Activated CD4-positive, alpha-beta T cell treated with anti-CD3 and anti-CD28 coated beads, Interleukin-2, amount 50 U/mL, for 48 hours (primary cell): ENCODE results near the gene KDM4B.

Experiments used
- DNase-seq, 2 experiments: peaks; one replicate each; pipeline ENCODE4 v3.0.0-alpha.2; 2020

Gene KDM4B

GRCh38 chr19:4986056-4986455 is 17.1 kb downstream of the KDM4B start:
- DNase-seq = no peak

GRCh38 chr19:4986471-4986891 is 17.6 kb downstream of the KDM4B start:
- no peak for DNase-seq

- DNase-seq = no peak
Measured at GRCh38 chr19:4987256-4987655, 18.3 kb downstream of the KDM4B start.

GRCh38 chr19:4987692-4988370 is 18.9 kb downstream of the KDM4B start:
- no peak for DNase-seq

- DNase-seq = no peak
Measured at GRCh38 chr19:4988770-4989251, 19.9 kb downstream of the KDM4B start.

- DNase-seq = no peak
Measured at GRCh38 chr19:4990306-4990705, 21.4 kb downstream of the KDM4B start.

- no peak for DNase-seq
Measured at GRCh38 chr19:4991538-4991937, 22.6 kb downstream of the KDM4B start.

- no peak for DNase-seq
Measured at GRCh38 chr19:4991996-4992698, 23.2 kb downstream of the KDM4B start.

GRCh38 chr19:4993683-4994082 is 24.8 kb downstream of the KDM4B start:
- DNase-seq = no peak

GRCh38 chr19:4996701-4997100 is 27.8 kb downstream of the KDM4B start:
- DNase-seq = no peak

GRCh38 chr19:4997297-4997696 is 28.4 kb downstream of the KDM4B start:
- DNase-seq = no peak

GRCh38 chr19:5000120-5000611 is 31.3 kb downstream of the KDM4B start:
- DNase-seq = no peak

- peak; percentile 34 to 53 for DNase-seq
Measured at GRCh38 chr19:5001615-5002014, 32.7 kb downstream of the KDM4B start.

- no peak for DNase-seq
Measured at GRCh38 chr19:5002143-5002542, 33.2 kb downstream of the KDM4B start.

GRCh38 chr19:5003781-5004180 is 34.9 kb downstream of the KDM4B start:
- DNase-seq = no peak

- DNase-seq = no peak
Measured at GRCh38 chr19:5005096-5005495, 36.2 kb downstream of the KDM4B start.

- DNase-seq = no peak
Measured at GRCh38 chr19:5006201-5006600, 37.3 kb downstream of the KDM4B start.

GRCh38 chr19:5006821-5007220 is 37.9 kb downstream of the KDM4B start:
- no peak for DNase-seq

GRCh38 chr19:5011476-5012238 is 42.7 kb downstream of the KDM4B start:
- no peak for DNase-seq

GRCh38 chr19:5012688-5013457 is 44.0 kb downstream of the KDM4B start:
- DNase-seq = no peak

- no peak for DNase-seq
Measured at GRCh38 chr19:5013761-5014160, 44.8 kb downstream of the KDM4B start.

- DNase-seq = no peak
Measured at GRCh38 chr19:5014941-5015340, 46.0 kb downstream of the KDM4B start.

GRCh38 chr19:5016268-5016667 is 47.4 kb downstream of the KDM4B start:
- no peak for DNase-seq
